Breast epithelium (tissue), 4 donors: ENCODE results near the gene CYP2E1. TPM values are rescaled to one million over a fixed set of nuclear protein-coding genes. Genes with fewer than 3 reads are reported as not detected.
A peak's percentile ranks its signal among the peaks of the same experiment; 100 is the strongest.

ENCODE experiments used
- DNase-seq, 2 donors: peaks; one replicate each; pipeline ENCODE4 v3.0.0-alpha.2; 2019; ENCODE audit warnings: low spot score in 2 of 2
- H3K27ac ChIP-seq, 2 donors: fragments of 200-600 bp; sonication (generic) in 1 of 2; one replicate each; pipeline ENCODE4 v1.5.1; 2016 to 2019; ENCODE audit warnings: mild to moderate bottlenecking in 1 of 2
- H3K27me3 ChIP-seq, 2 donors: fragments of 200-600 bp; sonication (generic) in 1 of 2; one replicate each; pipeline versions ENCODE4 v1.5.1 to v1.6.0; 2017 to 2019; ENCODE audit warnings: control low read depth in 1 of 2, mild to moderate bottlenecking in 1 of 2
- H3K36me3 ChIP-seq: fragments of 200-600 bp; one replicate; pipeline ENCODE4 v1.5.1; 2019
- H3K4me1 ChIP-seq, 2 donors: fragments of 200-600 bp; sonication (generic); one replicate each; pipeline ENCODE4 v1.5.1; 2016 to 2019; ENCODE audit warnings: control low read depth in 1 of 2
- H3K4me3 ChIP-seq, 3 donors: fragments of 200-600 bp; sonication (generic); 1 replicate in 2 of 3; 2 replicates in 1 of 3; pipeline ENCODE4 v1.5.1; 2016 to 2019; ENCODE audit warnings: mild to moderate bottlenecking in 3 of 3, moderate library complexity in 2 of 3
- H3K9me3 ChIP-seq, 2 donors: fragments of 200-600 bp; sonication (generic) in 1 of 2; one replicate each; pipeline ENCODE4 v1.5.1; 2016 to 2019; ENCODE audit warnings: control low read depth in 1 of 2
- POLR2A ChIP-seq: fragments of 450-650 bp; IDR thresholded peaks from one replicate; pipeline ENCODE4 v1.6.1; 2016; ENCODE audit warnings: antibody characterized with exemption, mild to moderate bottlenecking, moderate library complexity
- POLR2AphosphoS5 ChIP-seq, 3 donors: sonication (generic); formaldehyde crosslinking; IDR thresholded peaks; one replicate each; pipeline ENCODE4 v1.6.1; 2017; ENCODE audit warnings: antibody characterized with exemption in 3 of 3
- intact Hi-C: fragments of 100-400 bp; cut with DNase I; formaldehyde crosslinking; loops from one replicate; pipeline ENCODE4 v1.15.1; 2023; ENCODE audit warnings: low total_unique reads
- total RNA-seq, 3 donors: library from RNA; depleted of rRNA; stranded (reverse); fragments of >200 nt; gene quantifications; one replicate each; pipeline ENCODE4 v1.1.0, GENCODE V29; 2016
- TF ChIP-seq, protein P1 (sequence below), 3 donors: fragments of 450-650 bp; IDR thresholded peaks; one replicate each; pipeline ENCODE4 v1.5.1; 2016 to 2017; ENCODE audit warnings: antibody characterized with exemption in 3 of 3, mild to moderate bottlenecking in 3 of 3, moderate library complexity in 3 of 3

Gene CYP2E1
- 1 to 10 TPM in 1 of 3 donors, under 1 TPM in 2; 0.96 to 3.4 (median 0.98) TPM for total RNA-seq

DNA sequence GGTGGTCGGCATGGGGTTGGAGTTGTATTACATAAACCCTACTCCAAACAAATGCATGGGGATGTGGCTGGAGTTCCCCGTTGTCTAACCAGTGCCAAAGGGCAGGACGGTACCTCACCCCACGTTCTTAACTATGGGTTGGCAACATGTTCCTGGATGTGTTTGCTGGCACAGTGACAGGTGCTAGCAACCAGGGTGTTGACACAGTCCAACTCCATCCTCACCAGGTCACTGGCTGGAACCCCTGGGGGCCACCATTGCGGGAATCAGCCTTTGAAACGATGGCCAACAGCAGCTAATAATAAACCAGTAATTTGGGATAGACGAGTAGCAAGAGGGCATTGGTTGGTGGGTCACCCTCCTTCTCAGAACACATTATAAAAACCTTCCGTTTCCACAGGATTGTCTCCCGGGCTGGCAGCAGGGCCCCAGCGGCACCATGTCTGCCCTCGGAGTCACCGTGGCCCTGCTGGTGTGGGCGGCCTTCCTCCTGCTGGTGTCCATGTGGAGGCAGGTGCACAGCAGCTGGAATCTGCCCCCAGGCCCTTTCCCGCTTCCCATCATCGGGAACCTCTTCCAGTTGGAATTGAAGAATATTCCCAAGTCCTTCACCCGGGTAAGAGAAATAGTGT is at the start of gene CYP2E1:
CYP2E1 (plus strand) TSS at position 407 of the 632 bp plus-strand sequence; CDS start at position 440, 33 bp downstream.
- DNase-seq, result no peak
- no peaks in the 10 kb centered on the region for H3K4me1 ChIP-seq
- H3K27me3 ChIP-seq, result peaks cover 0 to 46% of the 10 kb centered on the region in 2 donors
- intact Hi-C loops, result no loop called here
- TF ChIP-seq POLR2AphosphoS5 (IDR thresholded peaks at IDR 0.05), result no peak
- no peak for TF ChIP-seq POLR2A
- TF ChIP-seq, protein P1, sequence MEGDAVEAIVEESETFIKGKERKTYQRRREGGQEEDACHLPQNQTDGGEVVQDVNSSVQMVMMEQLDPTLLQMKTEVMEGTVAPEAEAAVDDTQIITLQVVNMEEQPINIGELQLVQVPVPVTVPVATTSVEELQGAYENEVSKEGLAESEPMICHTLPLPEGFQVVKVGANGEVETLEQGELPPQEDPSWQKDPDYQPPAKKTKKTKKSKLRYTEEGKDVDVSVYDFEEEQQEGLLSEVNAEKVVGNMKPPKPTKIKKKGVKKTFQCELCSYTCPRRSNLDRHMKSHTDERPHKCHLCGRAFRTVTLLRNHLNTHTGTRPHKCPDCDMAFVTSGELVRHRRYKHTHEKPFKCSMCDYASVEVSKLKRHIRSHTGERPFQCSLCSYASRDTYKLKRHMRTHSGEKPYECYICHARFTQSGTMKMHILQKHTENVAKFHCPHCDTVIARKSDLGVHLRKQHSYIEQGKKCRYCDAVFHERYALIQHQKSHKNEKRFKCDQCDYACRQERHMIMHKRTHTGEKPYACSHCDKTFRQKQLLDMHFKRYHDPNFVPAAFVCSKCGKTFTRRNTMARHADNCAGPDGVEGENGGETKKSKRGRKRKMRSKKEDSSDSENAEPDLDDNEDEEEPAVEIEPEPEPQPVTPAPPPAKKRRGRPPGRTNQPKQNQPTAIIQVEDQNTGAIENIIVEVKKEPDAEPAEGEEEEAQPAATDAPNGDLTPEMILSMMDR (IDR thresholded peaks at IDR 0.05), result no peak
- H3K9me3 ChIP-seq, result peaks cover 0 to 23% of the 10 kb centered on the region in 2 donors
- H3K36me3 ChIP-seq, result no peaks in the 10 kb centered on the region
- no peak within 1 kb of the TSS for H3K27ac ChIP-seq
- peak within 1 kb of the TSS in 2 of 3 donors; percentile 47 to 56 for H3K4me3 ChIP-seq

DNA sequence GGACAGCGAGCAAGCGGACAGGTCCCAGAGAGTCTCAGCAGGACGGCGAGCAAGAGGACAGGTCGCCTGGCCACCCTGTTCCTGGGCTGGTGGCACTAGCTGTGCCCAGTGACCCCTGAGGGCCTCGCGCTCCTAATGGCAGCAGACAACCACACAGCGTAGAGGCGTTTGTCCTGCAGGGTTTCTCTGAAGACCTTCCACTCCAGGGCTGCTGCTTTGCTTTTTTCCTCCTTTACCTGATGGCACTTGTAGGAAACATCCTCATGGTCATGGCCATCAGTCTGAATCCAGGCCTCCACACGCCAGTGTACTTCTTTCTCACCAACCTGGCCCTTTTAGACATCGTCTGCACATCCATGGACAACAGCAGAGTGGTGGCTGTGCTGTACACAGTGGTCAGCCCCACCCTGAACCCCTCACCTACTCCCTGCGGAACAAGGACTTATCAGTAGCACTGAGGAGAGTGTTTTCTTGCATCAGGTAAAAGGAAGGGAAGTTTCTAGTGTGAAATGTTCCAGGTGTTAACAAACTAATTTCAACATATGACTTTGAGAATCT is 46.0 kb upstream of the CYP2E1 start:
- Histone ChIP-seq H3K27ac (no peak overlapping the region), H3K27me3 (no peaks in the 10 kb centered on the region), H3K4me1 (no peaks in the 10 kb centered on the region), H3K9me3 (peaks cover 18 to 38% of the 10 kb centered on the region in 2 donors), H3K36me3 (peaks cover 4% of the 10 kb centered on the region), H3K4me3 (no peak overlapping the region)
- TF ChIP-seq POLR2A, result no peak
- TF ChIP-seq, protein P1 (IDR thresholded peaks at IDR 0.05), result no peak
- TF ChIP-seq POLR2AphosphoS5 (IDR thresholded peaks at IDR 0.05), result no peak
- intact Hi-C loops, result no loop called here
- DNase-seq, result no peak

DNA sequence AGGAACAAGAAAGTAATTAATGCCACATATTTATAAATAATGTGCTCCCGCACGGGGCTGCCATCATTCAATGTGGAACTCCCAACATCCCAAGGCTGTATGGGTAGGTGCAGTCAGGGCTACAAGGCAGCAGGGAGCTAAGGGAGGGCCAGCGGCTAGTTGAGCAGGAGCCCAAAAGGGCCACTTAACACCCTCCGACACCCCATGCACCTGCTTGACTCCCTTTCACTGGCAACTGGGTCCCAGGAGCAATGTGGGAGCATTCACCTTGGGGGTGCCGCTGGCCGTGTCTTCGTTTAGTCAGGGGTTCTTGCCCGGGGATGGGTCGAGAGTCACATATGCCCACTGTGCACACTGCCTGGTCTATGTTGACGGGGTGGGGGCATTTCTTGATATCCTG is 45.5 kb upstream of the CYP2E1 start:
- no peak overlapping the region for H3K27ac ChIP-seq
- H3K9me3 ChIP-seq, result peaks cover 22 to 43% of the 10 kb centered on the region in 2 donors
- TF ChIP-seq, protein P1 (IDR thresholded peaks at IDR 0.05), result no peak
- TF ChIP-seq POLR2A (no peak), POLR2AphosphoS5 (IDR thresholded peaks at IDR 0.05) (no peak)
- no peaks in the 10 kb centered on the region for H3K4me1 ChIP-seq
- peaks cover 4% of the 10 kb centered on the region for H3K36me3 ChIP-seq
- no peaks in the 10 kb centered on the region for H3K27me3 ChIP-seq
- no peak overlapping the region for H3K4me3 ChIP-seq
- no peak for DNase-seq
- intact Hi-C loops, result no loop called here

DNA sequence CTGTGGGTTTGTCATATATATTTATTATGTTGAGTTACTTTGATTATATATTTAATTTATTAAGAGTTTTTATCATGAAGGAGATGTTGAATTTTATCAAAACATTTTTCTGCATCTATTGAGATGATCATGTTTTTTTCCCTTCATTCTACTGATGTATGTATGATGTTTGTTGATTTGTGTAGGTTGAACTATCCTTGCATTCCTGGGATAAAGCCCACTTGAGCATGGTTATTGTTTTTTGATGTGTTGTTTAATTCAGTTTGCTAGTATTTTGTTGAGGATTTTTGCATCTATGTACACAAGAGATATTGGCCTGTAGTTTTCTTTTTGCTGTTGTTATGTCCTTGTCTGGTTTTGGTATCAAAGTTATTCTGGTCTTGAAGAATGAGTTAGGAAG is 42.3 kb upstream of the CYP2E1 start:
- H3K36me3 ChIP-seq, result peaks cover 4% of the 10 kb centered on the region
- TF ChIP-seq POLR2AphosphoS5 (IDR thresholded peaks at IDR 0.05) (no peak), POLR2A (no peak)
- TF ChIP-seq, protein P1 (IDR thresholded peaks at IDR 0.05), result no peak
- H3K27ac ChIP-seq, result no peak overlapping the region
- no peaks in the 10 kb centered on the region for H3K4me1 ChIP-seq
- H3K4me3 ChIP-seq, result no peak overlapping the region
- no peaks in the 10 kb centered on the region for H3K27me3 ChIP-seq
- intact Hi-C loops, result no loop called here
- peaks cover 27 to 53% of the 10 kb centered on the region in 2 donors for H3K9me3 ChIP-seq
- DNase-seq, result no peak

DNA sequence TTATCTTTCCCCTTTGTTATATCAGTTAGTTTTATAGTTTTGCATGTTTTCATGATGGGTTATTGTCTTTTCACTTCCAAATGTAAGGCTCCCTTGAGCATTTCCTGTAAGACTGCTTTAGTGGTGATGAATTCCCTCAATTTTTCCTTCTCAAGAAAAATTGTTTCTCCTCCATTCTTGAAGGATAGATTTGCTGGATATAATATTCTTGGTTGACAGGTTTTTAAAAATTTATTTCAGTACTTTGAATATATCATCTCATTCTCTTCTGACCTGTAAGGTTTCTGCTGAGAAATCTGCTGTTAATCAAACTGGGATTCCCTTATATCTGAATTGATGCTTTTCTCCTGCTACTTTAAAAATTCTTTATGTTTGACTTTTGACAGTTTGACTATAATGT is 40.1 kb upstream of the CYP2E1 start:
- peaks cover 17 to 47% of the 10 kb centered on the region in 2 donors for H3K9me3 ChIP-seq
- H3K27me3 ChIP-seq, result no peaks in the 10 kb centered on the region
- TF ChIP-seq POLR2AphosphoS5 (IDR thresholded peaks at IDR 0.05), result no peak
- TF ChIP-seq, protein P1 (IDR thresholded peaks at IDR 0.05), result no peak
- no peak for TF ChIP-seq POLR2A
- intact Hi-C loops, result no loop called here
- DNase-seq, result no peak
- H3K4me3 ChIP-seq, result no peak overlapping the region
- peaks cover 4% of the 10 kb centered on the region for H3K36me3 ChIP-seq
- no peak overlapping the region for H3K27ac ChIP-seq
- H3K4me1 ChIP-seq, result no peaks in the 10 kb centered on the region
